K562 (cell line): Measurements from ENCODE around the gene XBP1. TPM values are rescaled to one million over a fixed set of nuclear protein-coding genes. Genes with fewer than 3 reads are reported as not detected.

ENCODE experiments used
- BCOR ChIP-seq: fragments of 450-650 bp; IDR thresholded peaks from 2 replicates; pipeline ENCODE4 v1.6.1; 2016
- FOXK1 ChIP-seq: sonication (generic); formaldehyde crosslinking; IDR thresholded peaks from 2 replicates; pipeline ENCODE4 v1.8.0; 2022; ENCODE audit warnings: missing genetic modification reagents, mild to moderate bottlenecking, borderline replicate concordance
- REST ChIP-seq, 2 experiments: fragments of 450-650 bp; formaldehyde crosslinking in 1 of 2; IDR thresholded peaks; 2 replicates each; pipeline versions ENCODE4 v1.4.0 to v1.6.1; 2014 to 2020; ENCODE audit warnings: mild to moderate bottlenecking in 2 of 2, borderline replicate concordance in 1 of 2, low read depth in 1 of 2
- TEAD2 ChIP-seq: fragments of 450-650 bp; IDR thresholded peaks from 2 replicates; pipeline ENCODE4 v1.6.1; 2016; ENCODE audit warnings: missing genetic modification characterization, control low read depth, missing compliant biosample characterization
- ZEB2 ChIP-seq: fragments of 450-650 bp; IDR thresholded peaks from 2 replicates; pipeline ENCODE4 v1.6.1; 2016
- ZNF24 ChIP-seq: fragments of 450-650 bp; IDR thresholded peaks from 2 replicates; pipeline ENCODE4 v1.6.1; 2016
- polyA plus RNA-seq, 8 experiments: library from polyadenylated mRNA; depleted of rRNA in 4 of 8; stranded (reverse) in 5 of 8; unstranded in 3 of 8; fragments of >200 nt; fragmentation: Nextera tagmentation in 2 of 8; fragmentation: Illumina TruSeq in 1 of 8; extraction: Ambion mirVana in 2 of 8; extraction: Trizol in 1 of 8; gene quantifications; 2 replicates each; pipeline versions ENCODE4 v1.2.1 to v1.2.3, GENCODE V29; 2011 to 2014; ENCODE audit warnings: inconsistent platforms in 1 of 8, missing spikeins in 1 of 8
- total RNA-seq, 7 experiments: library from RNA; depleted of rRNA in 6 of 7; stranded (reverse); fragments of >200 nt in 6 of 7; fragmentation: Illumina TruSeq in 2 of 7; extraction: Trizol in 2 of 7; gene quantifications; 2 replicates each; pipeline versions ENCODE4 v1.2.1 to v1.2.3, GENCODE V29; 2011 to 2021; ENCODE audit warnings: low replicate concordance in 1 of 7

XBP1 gene
- total and polyA plus RNA-seq, 9 of the 15 experiments (the other 6 are each of a cell fraction or from before 2014, with no cell fraction given), result 25.0 to 218 (median 94.6) TPM

DNA sequence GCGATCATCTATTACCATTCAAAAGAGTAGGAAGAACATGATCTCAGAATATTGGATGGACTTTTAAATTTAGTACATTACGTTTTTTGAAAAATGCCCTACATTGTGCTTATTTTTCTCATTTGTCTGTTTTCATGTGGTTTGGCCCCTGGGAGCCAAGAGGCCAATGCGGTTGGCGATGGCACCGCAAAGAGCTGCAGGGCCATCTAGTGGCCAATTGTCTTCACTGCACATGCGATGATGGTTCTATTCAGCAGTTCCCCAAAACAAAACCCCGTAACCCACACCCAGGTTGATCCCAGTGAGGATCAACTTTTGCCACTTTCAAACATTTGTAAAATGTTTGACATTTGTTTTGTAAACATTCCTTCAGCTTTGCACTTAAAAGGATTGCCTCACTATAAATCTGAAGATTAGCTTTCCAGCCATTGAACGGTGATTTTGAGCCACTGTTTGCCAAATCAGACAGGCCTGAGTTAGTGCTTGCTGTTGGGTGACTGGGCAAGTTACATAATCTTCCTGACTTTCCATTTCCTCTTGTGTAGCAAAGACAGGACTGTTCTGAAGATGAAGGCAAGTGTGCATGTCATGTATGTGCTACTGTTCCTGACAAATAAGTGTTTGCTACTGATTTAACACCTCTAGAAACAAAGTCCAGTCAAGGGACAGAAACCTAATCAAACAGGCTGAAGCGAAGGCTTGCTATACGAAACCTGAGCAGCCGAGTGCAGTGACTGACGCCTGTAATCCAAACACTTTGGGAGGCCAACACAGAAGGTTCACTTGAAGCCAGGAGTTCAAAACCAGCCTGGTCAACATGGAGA, 29.2 kb upstream of the XBP1 start (continued):
- TF ChIP-seq ZEB2, result no peak
- TF ChIP-seq BCOR, result no peak
- peak; percentile 90 for TF ChIP-seq REST (IDR thresholded peaks at IDR 0.05; ENCODE audit: borderline replicate concordance)
- no peak for TF ChIP-seq REST (CRISPR knock-in tag; IDR thresholded peaks at IDR 0.05; ENCODE audit: low read depth)
- no peak for TF ChIP-seq ZNF24
- TF ChIP-seq FOXK1 (CRISPR knock-in tag), result no peak
- no peak for TF ChIP-seq TEAD2 (tag)
